SK-N-SH (cell line): ENCODE results near the gene MOB2. TPM values are rescaled to one million over a fixed set of nuclear protein-coding genes. Genes with fewer than 3 reads are reported as not detected.

Source experiments
- CTCF ChIA-PET: fragments of 300-600, 350-600 bp; formaldehyde crosslinking; extraction: SDS; loops from one replicate; lab custom pipeline; 2021; lab: Yijun Ruan, JAX
- POLR2A ChIA-PET: fragments of 350-600 bp; sonication (Branson Sonifier 250); formaldehyde crosslinking; extraction: SDS; loops from one replicate; lab custom pipeline; 2020; ENCODE audit warnings: antibody characterized with exemption, inconsistent platforms; lab: Yijun Ruan, JAX
- DNase-seq: peaks from one replicate; pipeline ENCODE4 v3.0.0; 2012
- H2AFZ ChIP-seq: fragments of 200-600 bp; sonication (generic); 2 replicates; pipeline ENCODE4 v1.8.1; 2016; ENCODE audit warnings: antibody characterized with exemption, mild to moderate bottlenecking, low read depth
- H3F3A ChIP-seq: fragments of 200-600 bp; sonication (generic); replicated peaks from 2 replicates; pipeline ENCODE3; 2016; ENCODE audit warnings: antibody characterized with exemption, mild to moderate bottlenecking; ENCODE audit not compliant: insufficient read depth
- H3K27ac ChIP-seq, 2 experiments: fragments of 200-500 bp in 1 of 2; fragments of 200-600 bp in 1 of 2; sonication (Bioruptor generic) in 1 of 2; sonication (generic), shearing (Covaris generic) in 1 of 2; 2 replicates each; pipeline versions ENCODE4 v1.5.1 to v1.6.1; 2014 to 2016; ENCODE audit warnings: low read depth in 2 of 2, inconsistent platforms in 1 of 2, low read length in 1 of 2, mild to moderate bottlenecking in 1 of 2, mixed read lengths in 1 of 2
- H3K27me3 ChIP-seq: fragments of 200-600 bp; sonication (generic), shearing (Covaris generic); 2 replicates; pipeline ENCODE4 v1.6.1; 2016; ENCODE audit warnings: mixed run types; ENCODE audit not compliant: insufficient read depth
- H3K36me3 ChIP-seq, 2 experiments: fragments of 200-500 bp in 1 of 2; fragments of 200-600 bp in 1 of 2; sonication (Bioruptor generic) in 1 of 2; sonication (generic) in 1 of 2; replicated peaks in 1 of 2; 2 replicates each; pipeline versions ENCODE3 to v1.5.1; 2014 to 2016; ENCODE audit warnings: low read length in 1 of 2, mild to moderate bottlenecking in 1 of 2; ENCODE audit not compliant: insufficient read depth in 2 of 2, control insufficient read depth in 1 of 2
- H3K4me1 ChIP-seq, 2 experiments: fragments of 200-500 bp in 1 of 2; fragments of 200-600 bp in 1 of 2; sonication (Bioruptor generic) in 1 of 2; sonication (generic), shearing (Covaris generic) in 1 of 2; 2 replicates each; pipeline versions ENCODE4 v1.5.1 to v1.6.1; 2014 to 2016; ENCODE audit warnings: low read depth in 1 of 2, low read length in 1 of 2, mixed run types in 1 of 2; ENCODE audit not compliant: insufficient read depth in 2 of 2, control insufficient read depth in 1 of 2
- H3K4me2 ChIP-seq: fragments of 200-600 bp; sonication (generic), shearing (Covaris generic); 2 replicates; pipeline ENCODE4 v1.6.1; 2017; ENCODE audit warnings: mixed run types
- H3K4me3 ChIP-seq, 2 experiments: fragments of 200-500 bp in 1 of 2; fragments of 200-600 bp in 1 of 2; sonication (Bioruptor generic) in 1 of 2; sonication (generic), shearing (Covaris generic) in 1 of 2; 2 replicates each; pipeline versions ENCODE4 v1.5.1 to v1.8.1; 2014 to 2016; ENCODE audit warnings: low read depth in 2 of 2, inconsistent platforms in 1 of 2, low read length in 1 of 2, mild to moderate bottlenecking in 1 of 2, mixed read lengths in 1 of 2, moderate library complexity in 1 of 2
- H3K79me2 ChIP-seq: fragments of 200-600 bp; sonication (generic); 2 replicates; pipeline ENCODE4 v1.8.1; 2017; ENCODE audit warnings: mild to moderate bottlenecking; ENCODE audit not compliant: insufficient read depth
- H3K9ac ChIP-seq: fragments of 200-600 bp; sonication (generic); 2 replicates; pipeline ENCODE4 v1.6.1; 2017; ENCODE audit warnings: mixed run types
- H3K9me2 ChIP-seq: fragments of 200-600 bp; sonication (generic); 2 replicates; pipeline ENCODE4 v1.6.1; 2017; ENCODE audit warnings: mixed run types
- H3K9me3 ChIP-seq: fragments of 200-600 bp; sonication (generic); 2 replicates; pipeline ENCODE4 v1.6.1; 2017; ENCODE audit warnings: mixed run types, mild to moderate bottlenecking, moderate library complexity
- H4K20me1 ChIP-seq: fragments of 200-600 bp; sonication (generic); 2 replicates; pipeline ENCODE4 v1.6.1; 2017; ENCODE audit warnings: mild to moderate bottlenecking, mixed run types; ENCODE audit not compliant: insufficient read depth
- CHD2 ChIP-seq: fragments of 150-350 bp; IDR thresholded peaks from 2 replicates; pipeline ENCODE4 v1.6.1; 2018; ENCODE audit warnings: low read length; ENCODE audit not compliant: partially characterized antibody
- EP300 ChIP-seq, 2 experiments: IDR thresholded peaks; 2 replicates each; pipeline versions ENCODE4 v1.4.0 to v1.6.1; 2012; ENCODE audit warnings: borderline replicate concordance in 1 of 2, low read depth in 1 of 2, low read length in 1 of 2
- FOSL2 ChIP-seq: IDR thresholded peaks from 2 replicates; pipeline ENCODE4 v1.4.0; 2012; ENCODE audit warnings: low read depth, mild to moderate bottlenecking, moderate library complexity, borderline replicate concordance
- FOXM1 ChIP-seq: IDR thresholded peaks from 2 replicates; pipeline ENCODE4 v1.4.0; 2012; ENCODE audit warnings: low read depth, mild to moderate bottlenecking
- GABPA ChIP-seq: IDR thresholded peaks from 2 replicates; pipeline ENCODE4 v1.4.0; 2012; ENCODE audit warnings: low read depth, mild to moderate bottlenecking
- JUND ChIP-seq: IDR thresholded peaks from 2 replicates; pipeline ENCODE4 v1.4.0; 2012
- MXI1 ChIP-seq: IDR thresholded peaks from 2 replicates; pipeline ENCODE4 v1.6.1; 2012; ENCODE audit warnings: mild to moderate bottlenecking, low read depth, low read length, improper control_type of control experiment
- NFIC ChIP-seq: IDR thresholded peaks from 2 replicates; pipeline ENCODE4 v1.4.0; 2012; ENCODE audit warnings: borderline replicate concordance
- NRF1 ChIP-seq: IDR thresholded peaks from 2 replicates; pipeline ENCODE4 v1.6.1; 2012; ENCODE audit warnings: low read depth, mild to moderate bottlenecking, low read length
- POLR2AphosphoS5 ChIP-seq: IDR thresholded peaks from 2 replicates; pipeline ENCODE4 v1.6.1; 2012; ENCODE audit warnings: low read depth, low read length
- RAD21 ChIP-seq: IDR thresholded peaks from 2 replicates; pipeline ENCODE4 v1.6.1; 2012; ENCODE audit warnings: mild to moderate bottlenecking, low read length
- RXRA ChIP-seq: IDR thresholded peaks from 2 replicates; pipeline ENCODE4 v1.4.0; 2012; ENCODE audit warnings: low read depth, mild to moderate bottlenecking, borderline replicate concordance
- SIN3A ChIP-seq: IDR thresholded peaks from 2 replicates; pipeline ENCODE4 v1.6.1; 2012; ENCODE audit warnings: low read depth, mild to moderate bottlenecking, low read length, moderate library complexity, borderline replicate concordance
- TEAD4 ChIP-seq: IDR thresholded peaks from 2 replicates; pipeline ENCODE4 v1.4.0; 2012; ENCODE audit warnings: mild to moderate bottlenecking, borderline replicate concordance; ENCODE audit not compliant: insufficient read depth
- YY1 ChIP-seq: IDR thresholded peaks from 2 replicates; pipeline ENCODE4 v1.4.0; 2012; ENCODE audit warnings: low read depth, mild to moderate bottlenecking
- WGBS: methylation state at CpG from one replicate; pipeline ENCODE4 v1.1.6; 2017; ENCODE audit warnings: low lambda C conversion rate; 5-methylcytosine and 5-hydroxymethylcytosine counted together
- polyA plus RNA-seq, 3 experiments: library from polyadenylated mRNA; depleted of rRNA; stranded (reverse); fragments of >200 nt; gene quantifications; 2 replicates each; pipeline ENCODE4 v1.2.3, GENCODE V29; 2012
- TF ChIP-seq, protein P1 (sequence below): IDR thresholded peaks from 2 replicates; pipeline ENCODE4 v1.6.1; 2012; ENCODE audit warnings: mild to moderate bottlenecking, low read depth, low read length, moderate library complexity
- TF ChIP-seq, protein P2 (sequence below): fragments of 200-600 bp; sonication (generic); IDR thresholded peaks from 2 replicates; pipeline ENCODE4 v1.6.1; 2017; ENCODE audit warnings: antibody characterized with exemption, mild to moderate bottlenecking, moderate library complexity

MOB2 gene
- polyA plus RNA-seq, 1 of the 3 experiments (the other 2 are of a cell fraction): 45.8 TPM

DNA sequence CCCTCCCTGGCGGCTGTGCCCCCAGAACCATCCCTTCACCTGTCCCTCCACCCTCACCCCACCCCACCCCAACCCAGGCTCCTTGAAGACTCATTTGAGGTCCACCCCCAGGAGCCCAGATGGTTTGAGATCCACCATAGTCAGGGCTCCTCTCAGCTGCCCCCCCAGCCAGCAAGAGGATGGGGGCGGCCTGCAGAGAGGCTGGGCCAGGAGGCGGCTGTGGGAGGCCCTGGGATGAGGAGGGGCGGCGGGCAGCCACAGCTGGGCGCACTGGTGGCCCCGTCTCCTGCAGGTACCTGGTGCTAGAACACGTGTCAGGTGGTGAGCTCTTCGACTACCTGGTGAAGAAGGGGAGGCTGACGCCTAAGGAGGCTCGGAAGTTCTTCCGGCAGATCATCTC, 46.1 kb downstream of the MOB2 start:
- Histone ChIP-seq H3K79me2 (no peaks in the 10 kb centered on the region), H3K9ac (no peak overlapping the region), H4K20me1 (no peaks in the 10 kb centered on the region)
- CTCF ChIA-PET: no interaction called here
- DNase-seq: no peak
- 75% methylated on average over 6 of the region's 12 CpGs for WGBS
- no peak for TF ChIP-seq RXRA
- no peak for TF ChIP-seq YY1
- TF ChIP-seq EP300 (IDR thresholded peaks at IDR 0.05; ENCODE audit: borderline replicate concordance in 1 of 2, low read depth in 1 of 2, low read length in 1 of 2): no peak
- no peak for TF ChIP-seq FOSL2
- TF ChIP-seq MXI1: no peak
- TF ChIP-seq POLR2AphosphoS5: no peak
- no peak for TF ChIP-seq CHD2
- TF ChIP-seq TEAD4: no peak
- no peak for TF ChIP-seq JUND
- TF ChIP-seq GABPA: no peak
- no peak for TF ChIP-seq NRF1
- TF ChIP-seq, protein P1, sequence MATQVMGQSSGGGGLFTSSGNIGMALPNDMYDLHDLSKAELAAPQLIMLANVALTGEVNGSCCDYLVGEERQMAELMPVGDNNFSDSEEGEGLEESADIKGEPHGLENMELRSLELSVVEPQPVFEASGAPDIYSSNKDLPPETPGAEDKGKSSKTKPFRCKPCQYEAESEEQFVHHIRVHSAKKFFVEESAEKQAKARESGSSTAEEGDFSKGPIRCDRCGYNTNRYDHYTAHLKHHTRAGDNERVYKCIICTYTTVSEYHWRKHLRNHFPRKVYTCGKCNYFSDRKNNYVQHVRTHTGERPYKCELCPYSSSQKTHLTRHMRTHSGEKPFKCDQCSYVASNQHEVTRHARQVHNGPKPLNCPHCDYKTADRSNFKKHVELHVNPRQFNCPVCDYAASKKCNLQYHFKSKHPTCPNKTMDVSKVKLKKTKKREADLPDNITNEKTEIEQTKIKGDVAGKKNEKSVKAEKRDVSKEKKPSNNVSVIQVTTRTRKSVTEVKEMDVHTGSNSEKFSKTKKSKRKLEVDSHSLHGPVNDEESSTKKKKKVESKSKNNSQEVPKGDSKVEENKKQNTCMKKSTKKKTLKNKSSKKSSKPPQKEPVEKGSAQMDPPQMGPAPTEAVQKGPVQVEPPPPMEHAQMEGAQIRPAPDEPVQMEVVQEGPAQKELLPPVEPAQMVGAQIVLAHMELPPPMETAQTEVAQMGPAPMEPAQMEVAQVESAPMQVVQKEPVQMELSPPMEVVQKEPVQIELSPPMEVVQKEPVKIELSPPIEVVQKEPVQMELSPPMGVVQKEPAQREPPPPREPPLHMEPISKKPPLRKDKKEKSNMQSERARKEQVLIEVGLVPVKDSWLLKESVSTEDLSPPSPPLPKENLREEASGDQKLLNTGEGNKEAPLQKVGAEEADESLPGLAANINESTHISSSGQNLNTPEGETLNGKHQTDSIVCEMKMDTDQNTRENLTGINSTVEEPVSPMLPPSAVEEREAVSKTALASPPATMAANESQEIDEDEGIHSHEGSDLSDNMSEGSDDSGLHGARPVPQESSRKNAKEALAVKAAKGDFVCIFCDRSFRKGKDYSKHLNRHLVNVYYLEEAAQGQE: no peak
- TF ChIP-seq, protein P2, sequence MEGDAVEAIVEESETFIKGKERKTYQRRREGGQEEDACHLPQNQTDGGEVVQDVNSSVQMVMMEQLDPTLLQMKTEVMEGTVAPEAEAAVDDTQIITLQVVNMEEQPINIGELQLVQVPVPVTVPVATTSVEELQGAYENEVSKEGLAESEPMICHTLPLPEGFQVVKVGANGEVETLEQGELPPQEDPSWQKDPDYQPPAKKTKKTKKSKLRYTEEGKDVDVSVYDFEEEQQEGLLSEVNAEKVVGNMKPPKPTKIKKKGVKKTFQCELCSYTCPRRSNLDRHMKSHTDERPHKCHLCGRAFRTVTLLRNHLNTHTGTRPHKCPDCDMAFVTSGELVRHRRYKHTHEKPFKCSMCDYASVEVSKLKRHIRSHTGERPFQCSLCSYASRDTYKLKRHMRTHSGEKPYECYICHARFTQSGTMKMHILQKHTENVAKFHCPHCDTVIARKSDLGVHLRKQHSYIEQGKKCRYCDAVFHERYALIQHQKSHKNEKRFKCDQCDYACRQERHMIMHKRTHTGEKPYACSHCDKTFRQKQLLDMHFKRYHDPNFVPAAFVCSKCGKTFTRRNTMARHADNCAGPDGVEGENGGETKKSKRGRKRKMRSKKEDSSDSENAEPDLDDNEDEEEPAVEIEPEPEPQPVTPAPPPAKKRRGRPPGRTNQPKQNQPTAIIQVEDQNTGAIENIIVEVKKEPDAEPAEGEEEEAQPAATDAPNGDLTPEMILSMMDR: no peak
- TF ChIP-seq SIN3A: no peak
- no peak for TF ChIP-seq RAD21
- TF ChIP-seq FOXM1: no peak
- TF ChIP-seq NFIC: no peak
- TF ChIP-seq, all 33 proteins: peak for 0
- POLR2A ChIA-PET: no interaction called here
- Histone ChIP-seq H3K4me2 (no peak overlapping the region), H2AFZ (no peak overlapping the region), H3K9me3 (no peaks in the 10 kb centered on the region), H3K4me3 (no peak overlapping the region), H3K27me3 (no peaks in the 10 kb centered on the region), H3K9me2 (no peaks in the 10 kb centered on the region), H3K36me3 (no peaks in the 10 kb centered on the region), H3K27ac (no peak overlapping the region), H3K4me1 (peaks cover 0 to 30% of the 10 kb centered on the region in 2 experiments; a peak in 1 of 4 replicates), H3F3A (no peaks in the 10 kb centered on the region)
